Measurements from ENCODE around the gene PURB.
A peak's percentile ranks its signal among the peaks of the same experiment; 100 is the strongest.
"Not testable (repeated sequence)": the region's sequence is repeated elsewhere in the genome, so short reads cannot be mapped to it uniquely, and the experiment has no call there.

PURB gene
- long read RNA-seq, donor 1, full-length matches to known transcripts, result 26 of 26 reads
- long read RNA-seq, donor 1, partial matches to known transcripts, result 0 of 26 reads
- long read RNA-seq, donor 1, other reads (novel, unspliced or antisense), result 0 of 26 reads
- long read RNA-seq, donor 2, full-length matches to known transcripts, result 25 of 25 reads
- long read RNA-seq, donor 2, partial matches to known transcripts, result 0 of 25 reads
- long read RNA-seq, donor 2, other reads (novel, unspliced or antisense), result 0 of 25 reads
- long read RNA-seq, donor 3, full-length matches to known transcripts, result 41 of 41 reads
- long read RNA-seq, donor 3, partial matches to known transcripts, result 0 of 41 reads
- long read RNA-seq, donor 3, other reads (novel, unspliced or antisense), result 0 of 41 reads
- long read RNA-seq, donor 4, full-length matches to known transcripts, result 78 of 78 reads
- long read RNA-seq, donor 4, partial matches to known transcripts, result 0 of 78 reads
- long read RNA-seq, donor 4, other reads (novel, unspliced or antisense), result 0 of 78 reads
- long read RNA-seq, donor 5, full-length matches to known transcripts, result 45 of 45 reads
- long read RNA-seq, donor 5, partial matches to known transcripts, result 0 of 45 reads
- long read RNA-seq, donor 5, other reads (novel, unspliced or antisense), result 0 of 45 reads
- long read RNA-seq, donor 6, full-length matches to known transcripts, result 49 of 49 reads
- long read RNA-seq, donor 6, partial matches to known transcripts, result 0 of 49 reads
- long read RNA-seq, donor 6, other reads (novel, unspliced or antisense), result 0 of 49 reads
- long read RNA-seq, donor 7, full-length matches to known transcripts, result 64 of 64 reads
- long read RNA-seq, donor 7, partial matches to known transcripts, result 0 of 64 reads
- long read RNA-seq, donor 7, other reads (novel, unspliced or antisense), result 0 of 64 reads
- long read RNA-seq, donor 8, full-length matches to known transcripts, result 58 of 58 reads
- long read RNA-seq, donor 8, partial matches to known transcripts, result 0 of 58 reads
- long read RNA-seq, donor 8, other reads (novel, unspliced or antisense), result 0 of 58 reads

- DNase-seq, result peak; percentile 91
These were observed at the start of gene PURB for GRCh38 chr7:44885394-44886317. Gene PURB, minus strand, starts transcription at chr7:44885530. Its CDS starts 182 bp downstream, at chr7:44885348.

- no peak for DNase-seq
These were observed 49.7 kb upstream of the PURB start for GRCh38 chr7:44935016-44935415.

GRCh38 chr7:44934510-44934909 is 49.2 kb upstream of the PURB start:
- DNase-seq, result not testable (repeated sequence)

GRCh38 chr7:44930921-44931320 is 45.6 kb upstream of the PURB start:
- DNase-seq, result no peak

GRCh38 chr7:44922351-44922694 is 37.0 kb upstream of the PURB start:
- DNase-seq, result no peak

- DNase-seq, result peak; percentile 25
These were observed 36.4 kb upstream of the PURB start for GRCh38 chr7:44921607-44922350.

GRCh38 chr7:44920119-44920518 is 34.8 kb upstream of the PURB start:
- DNase-seq, result no peak

GRCh38 chr7:44918029-44918428 is 32.7 kb upstream of the PURB start:
- no peak for DNase-seq

GRCh38 chr7:44917465-44917864 is 32.1 kb upstream of the PURB start:
- DNase-seq, result no peak

- no peak for DNase-seq
These were observed 29.8 kb upstream of the PURB start for GRCh38 chr7:44914992-44915607.

- DNase-seq, result no peak
These were observed 27.5 kb upstream of the PURB start for GRCh38 chr7:44912775-44913347.

GRCh38 chr7:44911911-44912310 is 26.6 kb upstream of the PURB start:
- no peak for DNase-seq

- no peak for DNase-seq
These were observed 24.5 kb upstream of the PURB start for GRCh38 chr7:44909596-44910389.

GRCh38 chr7:44906965-44907364 is 21.6 kb upstream of the PURB start:
- DNase-seq, result no peak

- no peak for DNase-seq
These were observed 19.8 kb upstream of the PURB start for GRCh38 chr7:44905002-44905635.

GRCh38 chr7:44899443-44899842 is 14.1 kb upstream of the PURB start:
- DNase-seq, result no peak

GRCh38 chr7:44898039-44898438 is 12.7 kb upstream of the PURB start:
- no peak for DNase-seq

GRCh38 chr7:44897309-44897708 is 12.0 kb upstream of the PURB start:
- no peak for DNase-seq
